Activated B cell treated with CpG ODN at 0.5 μM for 24 hours (primary cell): ENCODE data around the gene MYH9. TPM values are rescaled to one million over a fixed set of nuclear protein-coding genes. Genes with fewer than 3 reads are reported as not detected.
"Not testable (repeated sequence)": the region's sequence is repeated elsewhere in the genome, so short reads cannot be mapped to it uniquely, and the experiment has no call there.

Source experiments
- ATAC-seq: fragments of 200-7000 bp; cut with Tn5 transposase; one replicate; pipeline ENCODE4 v1.10.0; 2021; ENCODE audit warnings: low read depth, mild to moderate bottlenecking, moderate library complexity
- CTCF ChIA-PET: fragments of 350-600 bp; sonication (Branson Sonifier 250); formaldehyde crosslinking; loops from one replicate; lab custom pipeline; 2021; ENCODE audit warnings: antibody characterized with exemption; lab: Charles Lee
- POLR2A ChIA-PET: fragments of 350-600 bp; sonication (Branson Sonifier 250); formaldehyde crosslinking; loops from one replicate; lab custom pipeline; 2021; ENCODE audit warnings: antibody characterized with exemption; lab: Charles Lee
- DNase-seq: peaks from one replicate; pipeline ENCODE4 v3.0.0; 2022
- H3K27ac Mint-ChIP-seq: one replicate; pipeline ENCODE4 v1.8.0; 2020; ENCODE audit warnings: mixed read lengths
- H3K27me3 Mint-ChIP-seq: one replicate; pipeline ENCODE4 v1.8.0; 2021; ENCODE audit warnings: mixed read lengths
- H3K36me3 Mint-ChIP-seq: one replicate; pipeline ENCODE4 v1.8.0; 2021; ENCODE audit warnings: low read depth, mixed read lengths
- H3K4me1 Mint-ChIP-seq: one replicate; pipeline ENCODE4 v1.8.0; 2021; ENCODE audit warnings: mixed read lengths
- H3K4me3 Mint-ChIP-seq: one replicate; pipeline ENCODE4 v1.8.0; 2020; ENCODE audit warnings: mild to moderate bottlenecking, mixed read lengths
- H3K9me3 Mint-ChIP-seq: one replicate; pipeline ENCODE4 v1.8.0; 2020; ENCODE audit warnings: mixed read lengths
- intact Hi-C: fragments of 100-400 bp; cut with micrococcal nuclease; formaldehyde crosslinking; loops from one replicate; pipeline ENCODE4 v1.15.1; 2024
- total RNA-seq: library from RNA; stranded (reverse); gene quantifications from 2 replicates; pipeline ENCODE4 v1.2.3, GENCODE V29; 2022
- TF ChIP-seq, protein P1 (sequence below): fragments of 200-600 bp; IDR thresholded peaks from one replicate; pipeline ENCODE4 v1.8.0; 2022; ENCODE audit warnings: antibody characterized with exemption, mild to moderate bottlenecking

MYH9 gene
- total RNA-seq, 1 donor from 2014 or later, result 714 TPM

DNA sequence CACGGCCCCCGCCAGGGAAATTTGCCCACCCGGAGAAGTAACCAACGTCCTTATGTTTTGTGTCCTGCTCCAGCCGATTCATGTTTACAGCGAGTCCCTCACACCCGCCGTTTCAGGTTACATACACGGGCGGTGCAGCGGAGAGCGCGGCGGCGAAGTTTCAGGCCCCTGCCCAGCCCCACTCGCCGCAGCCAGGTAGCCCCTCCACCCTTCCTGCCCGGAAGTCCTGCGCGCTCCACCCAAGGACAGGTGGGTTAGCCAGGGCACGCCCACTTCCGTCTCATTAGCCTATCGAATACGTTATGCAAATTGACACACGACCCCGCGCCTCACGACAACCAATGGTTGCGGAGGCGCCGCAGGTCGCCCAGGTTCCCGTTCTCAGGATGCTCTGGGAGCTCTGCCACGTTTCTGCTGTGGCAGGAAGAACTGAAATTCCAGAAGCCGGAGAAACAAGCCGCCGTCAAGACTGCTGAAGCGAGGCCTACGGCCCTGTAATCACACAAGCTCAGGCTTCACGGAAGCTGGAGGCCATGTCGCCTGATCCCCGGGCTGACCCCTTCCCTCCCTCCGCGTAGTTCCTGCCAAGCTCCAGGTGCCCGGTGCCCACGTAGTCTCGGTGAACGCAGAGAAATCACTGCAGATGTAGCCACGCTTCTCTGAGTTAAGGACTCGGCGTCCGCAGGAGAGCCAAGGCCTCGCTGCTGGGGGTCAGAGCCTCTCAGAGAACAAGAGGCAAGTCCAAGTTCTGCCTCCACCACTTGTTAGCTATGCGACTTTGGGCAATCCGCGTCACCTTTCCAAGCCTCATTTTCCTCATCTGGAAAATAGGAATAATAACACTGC, 22.4 kb upstream of the MYH9 start:
- Mint-ChIP-seq H3K4me3 (peak overlapping the region; percentile 83), H3K4me1 (peaks cover 65% of the 10 kb centered on the region), H3K27ac (peak overlapping the region; percentile 89), H3K27me3 (no peaks in the 10 kb centered on the region), H3K9me3 (no peaks in the 10 kb centered on the region), H3K36me3 (no peaks in the 10 kb centered on the region)
- intact Hi-C loops, result loop anchor here (1.0 kb wide), 1 partner anchor 22 kb away; no protein-coding TSS in a partner anchor
- TF ChIP-seq, protein P1, sequence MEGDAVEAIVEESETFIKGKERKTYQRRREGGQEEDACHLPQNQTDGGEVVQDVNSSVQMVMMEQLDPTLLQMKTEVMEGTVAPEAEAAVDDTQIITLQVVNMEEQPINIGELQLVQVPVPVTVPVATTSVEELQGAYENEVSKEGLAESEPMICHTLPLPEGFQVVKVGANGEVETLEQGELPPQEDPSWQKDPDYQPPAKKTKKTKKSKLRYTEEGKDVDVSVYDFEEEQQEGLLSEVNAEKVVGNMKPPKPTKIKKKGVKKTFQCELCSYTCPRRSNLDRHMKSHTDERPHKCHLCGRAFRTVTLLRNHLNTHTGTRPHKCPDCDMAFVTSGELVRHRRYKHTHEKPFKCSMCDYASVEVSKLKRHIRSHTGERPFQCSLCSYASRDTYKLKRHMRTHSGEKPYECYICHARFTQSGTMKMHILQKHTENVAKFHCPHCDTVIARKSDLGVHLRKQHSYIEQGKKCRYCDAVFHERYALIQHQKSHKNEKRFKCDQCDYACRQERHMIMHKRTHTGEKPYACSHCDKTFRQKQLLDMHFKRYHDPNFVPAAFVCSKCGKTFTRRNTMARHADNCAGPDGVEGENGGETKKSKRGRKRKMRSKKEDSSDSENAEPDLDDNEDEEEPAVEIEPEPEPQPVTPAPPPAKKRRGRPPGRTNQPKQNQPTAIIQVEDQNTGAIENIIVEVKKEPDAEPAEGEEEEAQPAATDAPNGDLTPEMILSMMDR, result no peak
- peak; percentile 60 for DNase-seq
- POLR2A ChIA-PET, result interaction anchor here (0.8 to 2.0 kb wide), 6 partner anchors 13 to 42 kb away, joined by 3 to 20 read pairs (median 6); partner anchors contain the start of gene MYH9
- CTCF ChIA-PET, result interaction anchor here (1.3 to 1.4 kb wide), 2 partner anchors 61 to 108 kb away, joined by 4 read pairs; no protein-coding TSS in a partner anchor
- ATAC-seq, result peak; percentile 70

DNA sequence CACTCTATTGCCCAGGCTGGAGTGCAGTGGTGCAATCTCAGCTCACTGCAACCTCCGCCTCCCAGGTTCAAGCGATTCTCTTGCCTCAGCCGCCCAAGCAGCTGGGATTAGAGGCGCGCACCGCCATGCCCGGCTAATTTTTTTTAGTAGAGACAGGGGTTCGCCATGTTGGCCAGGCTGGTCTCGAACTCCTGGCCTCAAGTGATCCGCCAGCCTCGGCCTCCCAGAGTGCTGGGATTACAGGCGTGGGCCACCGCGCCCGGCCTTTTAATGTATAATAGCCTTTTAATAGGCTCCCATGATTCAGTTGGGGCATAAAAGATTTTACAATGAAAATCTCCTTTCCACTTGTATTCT, 21.8 kb upstream of the MYH9 start:
- H3K27ac Mint-ChIP-seq, result peak overlapping the region; percentile 89
- POLR2A ChIA-PET, result interaction anchor here (1.0 to 2.0 kb wide), 5 partner anchors 14 to 42 kb away, joined by 4 to 20 read pairs (median 6); partner anchors contain the start of gene MYH9
- not testable (repeated sequence) for H3K36me3 Mint-ChIP-seq

DNA sequence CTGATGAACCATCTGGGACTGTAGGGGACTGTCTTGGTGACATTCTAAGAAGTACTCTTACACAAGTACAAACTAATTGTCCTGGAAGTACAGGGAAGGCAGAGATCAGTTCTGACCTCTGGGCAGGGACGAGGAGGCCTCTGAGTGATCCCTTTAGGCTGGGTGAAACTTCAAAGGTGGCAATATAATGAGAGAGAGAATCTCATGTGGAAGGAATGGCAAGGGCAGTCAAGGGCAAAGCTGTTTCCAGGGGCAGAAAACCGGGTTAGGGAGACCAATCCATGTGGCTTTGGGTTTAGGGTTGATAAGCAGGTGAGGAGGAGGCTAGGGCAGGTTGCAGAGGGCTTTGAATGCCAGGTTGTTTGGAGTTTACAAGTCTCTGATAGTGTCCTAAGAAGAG, 21.3 kb upstream of the MYH9 start:
- intact Hi-C loops, result no loop called here
- no peak for DNase-seq
- peaks cover 71% of the 10 kb centered on the region for H3K4me1 Mint-ChIP-seq
- peak overlapping the region; percentile 82 for H3K27ac Mint-ChIP-seq
- H3K36me3 Mint-ChIP-seq, result no peaks in the 10 kb centered on the region
- H3K9me3 Mint-ChIP-seq, result no peaks in the 10 kb centered on the region
- peak overlapping the region; percentile 26 for H3K4me3 Mint-ChIP-seq
- TF ChIP-seq, protein P1, result no peak
- H3K27me3 Mint-ChIP-seq, result no peaks in the 10 kb centered on the region
- CTCF ChIA-PET, result interaction anchor here (1.3 kb wide), 1 partner anchor 62 kb away, joined by 4 read pairs; no protein-coding TSS in a partner anchor
- POLR2A ChIA-PET, result interaction anchor here (1.9 to 2.0 kb wide), 2 partner anchors 14 to 22 kb away, joined by 6 to 20 read pairs; partner anchors contain the start of gene MYH9
- no peak for ATAC-seq

More for the DNA sequence above, 21.8 kb upstream of the MYH9 start:
- CTCF ChIA-PET, result interaction anchor here (1.3 kb wide), 1 partner anchor 61 kb away, joined by 4 read pairs; no protein-coding TSS in a partner anchor
- ATAC-seq, DNase-seq, intact Hi-C loops, H3K27me3 Mint-ChIP-seq, H3K9me3 Mint-ChIP-seq: not testable (repeated sequence)
- H3K4me3 Mint-ChIP-seq, result peak overlapping the region; percentile 83
- H3K4me1 Mint-ChIP-seq, result peaks cover 66% of the 10 kb centered on the region

DNA sequence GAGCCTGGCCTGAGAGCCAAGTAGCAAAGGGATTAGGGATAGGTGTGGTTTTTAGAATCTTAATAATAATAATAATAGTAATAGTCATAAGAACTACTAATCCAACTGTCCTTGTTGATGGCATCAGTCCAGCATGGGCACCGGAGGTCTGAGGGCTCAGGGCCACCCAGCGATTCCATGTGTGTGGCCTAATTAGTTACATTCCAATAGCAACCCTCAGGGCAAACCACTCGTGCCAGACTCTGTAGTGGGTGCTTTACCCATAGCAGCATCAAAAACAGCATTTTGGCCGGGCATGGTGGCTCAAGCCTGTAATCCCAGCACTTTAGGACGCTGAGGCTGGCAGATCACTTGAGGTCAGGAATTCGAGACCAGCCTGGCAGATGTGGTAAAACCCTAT, 19.0 kb upstream of the MYH9 start:
- ATAC-seq, result no peak
- peak overlapping the region; percentile 92 for H3K27ac Mint-ChIP-seq
- TF ChIP-seq, protein P1, result no peak
- no peaks in the 10 kb centered on the region for H3K27me3 Mint-ChIP-seq
- H3K9me3 Mint-ChIP-seq, result no peaks in the 10 kb centered on the region
- intact Hi-C loops, result no loop called here
- no peak overlapping the region for H3K4me3 Mint-ChIP-seq
- no peak for DNase-seq
- CTCF ChIA-PET, result interaction anchor here (2.9 kb wide), 1 partner anchor 64 kb away, joined by 14 read pairs; no protein-coding TSS in a partner anchor
- H3K36me3 Mint-ChIP-seq, result no peaks in the 10 kb centered on the region
- peaks cover 65% of the 10 kb centered on the region for H3K4me1 Mint-ChIP-seq
- POLR2A ChIA-PET, result interaction anchor here (0.8 to 2.0 kb wide), 5 partner anchors 10 to 48 kb away, joined by 3 to 10 read pairs (median 5); no protein-coding TSS in a partner anchor

DNA sequence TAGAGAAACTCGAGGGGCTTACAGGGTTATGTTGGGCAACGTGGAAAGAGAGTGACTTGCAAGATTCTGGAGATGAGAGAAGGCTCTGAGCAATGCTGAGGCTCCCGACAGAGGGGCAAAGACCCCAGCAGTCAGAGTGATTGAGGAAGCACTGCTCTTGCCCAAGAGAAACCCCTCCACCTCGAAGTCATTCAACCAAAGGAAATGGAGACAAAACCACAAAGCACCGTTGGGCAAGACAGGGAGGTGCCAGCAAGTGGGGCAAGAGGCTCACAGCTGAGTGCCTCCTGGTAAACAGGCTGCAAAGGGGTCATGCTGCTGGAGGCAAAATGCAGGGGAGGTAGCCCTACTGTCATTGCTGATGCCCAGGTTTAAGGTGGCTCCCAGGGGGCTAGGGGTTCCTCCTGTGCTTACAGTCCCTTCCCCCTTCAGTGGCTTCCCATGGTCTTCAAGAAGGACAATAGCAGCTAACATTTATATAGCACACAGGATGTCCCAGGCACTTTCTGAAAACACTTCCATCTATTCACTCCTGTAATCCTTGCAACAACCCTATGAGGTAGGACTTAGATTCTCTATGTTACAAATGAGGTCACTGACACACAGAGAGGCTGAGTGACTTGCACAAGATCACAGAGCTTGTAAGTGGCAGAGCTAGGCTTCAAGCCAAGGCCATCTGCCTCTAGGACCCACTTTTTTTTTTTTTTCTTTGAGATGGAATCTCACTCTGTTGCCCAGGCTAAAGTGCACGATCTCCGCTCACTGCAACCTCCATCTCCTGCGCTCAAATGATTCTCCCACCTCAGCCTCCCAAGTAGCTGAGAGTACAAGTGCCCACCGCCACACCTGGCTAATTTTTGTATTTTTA, 18.1 kb upstream of the MYH9 start:
- Mint-ChIP-seq H3K9me3 (no peaks in the 10 kb centered on the region), H3K4me3 (peak overlapping the region; percentile 42), H3K36me3 (no peaks in the 10 kb centered on the region), H3K4me1 (peaks cover 68% of the 10 kb centered on the region), H3K27me3 (no peaks in the 10 kb centered on the region), H3K27ac (peak overlapping the region; percentile 92)
- DNase-seq (peak; percentile 40), ATAC-seq (peak; percentile 70)
- ChIA-PET POLR2A (interaction anchor here (0.7 to 2.7 kb wide), 14 partner anchors 10 to 78 kb away, joined by 3 to 27 read pairs (median 4); partner anchors contain the start of genes MYH9 and TXN2), CTCF (interaction anchor here (0.8 to 2.9 kb wide), 4 partner anchors 29 to 104 kb away, joined by 3 to 14 read pairs (median 3); no protein-coding TSS in a partner anchor)
- TF ChIP-seq, protein P1, result no peak
- intact Hi-C loops, result loop anchor here (1.0 kb wide), 3 partner anchors 18 to 64 kb away; no protein-coding TSS in a partner anchor
